Activated naive CD4-positive, alpha-beta T cell treated with anti-CD3 and anti-CD28 coated beads, Interleukin-2, amount 10 ng/mL, durations not matched to agents 7 days and 5 days (primary cell): ENCODE data around the gene ECM2.

Experiments
- CTCF ChIA-PET: fragments of 350-600 bp; sonication (Branson Sonifier 250); formaldehyde crosslinking; loops from one replicate; lab custom pipeline; 2021; ENCODE audit warnings: antibody characterized with exemption; lab: Charles Lee
- DNase-seq: peaks from one replicate; pipeline ENCODE4 v3.0.0-alpha.2; 2020
- H3K27ac Mint-ChIP-seq: one replicate; pipeline ENCODE4 v1.8.0; 2021; ENCODE audit warnings: mild to moderate bottlenecking, moderate library complexity, mixed read lengths
- H3K27me3 Mint-ChIP-seq: one replicate; pipeline ENCODE4 v1.8.0; 2021; ENCODE audit warnings: mild to moderate bottlenecking, mixed read lengths
- H3K36me3 Mint-ChIP-seq: one replicate; pipeline ENCODE4 v1.8.0; 2021; ENCODE audit warnings: mixed read lengths
- H3K4me1 Mint-ChIP-seq: one replicate; pipeline ENCODE4 v1.8.0; 2021; ENCODE audit warnings: mixed read lengths
- H3K4me3 Mint-ChIP-seq: one replicate; pipeline ENCODE4 v1.8.0; 2021; ENCODE audit warnings: mild to moderate bottlenecking, moderate library complexity, mixed read lengths
- H3K9me3 Mint-ChIP-seq: one replicate; pipeline ENCODE4 v1.8.0; 2021; ENCODE audit warnings: mixed read lengths

ECM2 gene

DNA sequence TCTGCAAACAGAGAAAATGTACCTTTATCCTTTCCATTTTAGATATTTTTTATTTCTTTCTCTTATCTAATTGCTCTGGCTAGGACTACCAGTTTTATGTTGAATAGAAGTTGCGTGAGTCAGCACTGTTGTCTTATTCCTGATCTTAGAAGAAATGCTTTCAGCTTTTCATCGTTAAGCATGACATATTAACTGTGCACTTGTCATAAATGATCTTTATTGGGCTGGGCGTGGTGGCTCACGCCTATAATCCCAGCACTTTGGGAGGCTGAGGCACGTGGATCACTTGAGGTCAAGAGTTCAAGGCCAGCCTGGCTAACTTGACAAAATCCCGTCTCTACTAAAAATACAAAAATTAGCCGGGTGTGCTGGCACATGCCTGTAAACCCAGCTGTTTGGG lies 8.2 kb upstream of the ECM2 start:
- Mint-ChIP-seq H3K36me3 (peaks cover 3% of the 10 kb centered on the region), H3K27me3 (no peaks in the 10 kb centered on the region), H3K4me3 (no peak overlapping the region), H3K27ac (no peak overlapping the region), H3K4me1 (no peaks in the 10 kb centered on the region), H3K9me3 (peaks cover 1% of the 10 kb centered on the region)
- DNase-seq = no peak
- CTCF ChIA-PET = no interaction called here

GRCh38 chr9:92538541-92538940 lies 2.8 kb upstream of the ECM2 start:
- no peaks in the 10 kb centered on the region for H3K9me3 Mint-ChIP-seq
- H3K27ac Mint-ChIP-seq = no peak overlapping the region
- H3K4me1 Mint-ChIP-seq = no peaks in the 10 kb centered on the region
- DNase-seq = no peak
- H3K36me3 Mint-ChIP-seq = no peaks in the 10 kb centered on the region
- H3K4me3 Mint-ChIP-seq = no peak overlapping the region
- H3K27me3 Mint-ChIP-seq = no peaks in the 10 kb centered on the region
- CTCF ChIA-PET = no interaction called here

- no peak overlapping the region for H3K27ac Mint-ChIP-seq
- no peaks in the 10 kb centered on the region for H3K36me3 Mint-ChIP-seq
- no peaks in the 10 kb centered on the region for H3K9me3 Mint-ChIP-seq
- DNase-seq = no peak
- H3K4me1 Mint-ChIP-seq = no peaks in the 10 kb centered on the region
- CTCF ChIA-PET = no interaction called here
- no peak overlapping the region for H3K4me3 Mint-ChIP-seq
- H3K27me3 Mint-ChIP-seq = no peaks in the 10 kb centered on the region
These were observed 1.1 kb downstream of the ECM2 start for GRCh38 chr9:92534674-92535073.

DNA sequence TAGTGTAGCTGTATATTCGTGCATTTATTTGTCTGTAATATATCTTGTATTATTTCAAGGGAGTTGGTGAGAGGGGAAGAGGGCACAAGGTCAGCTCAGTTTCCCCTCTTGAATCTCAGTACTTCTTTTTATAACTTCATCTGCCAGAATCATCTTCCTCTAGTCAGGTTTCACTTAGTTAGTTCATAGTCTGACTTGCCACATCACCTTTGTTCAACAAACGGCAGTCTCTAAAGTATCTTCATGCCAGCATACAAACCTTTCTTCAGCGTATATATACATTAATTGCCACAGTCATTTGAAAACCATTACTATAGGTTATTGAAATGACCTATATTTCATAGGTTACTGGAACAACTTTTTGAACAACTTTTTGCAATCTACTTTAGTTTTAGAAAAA lies 1.6 kb downstream of the ECM2 start:
- CTCF ChIA-PET = no interaction called here
- H3K36me3 Mint-ChIP-seq = no peaks in the 10 kb centered on the region
- H3K4me3 Mint-ChIP-seq = no peak overlapping the region
- no peak for DNase-seq
- no peaks in the 10 kb centered on the region for H3K27me3 Mint-ChIP-seq
- H3K27ac Mint-ChIP-seq = no peak overlapping the region
- H3K4me1 Mint-ChIP-seq = no peaks in the 10 kb centered on the region
- H3K9me3 Mint-ChIP-seq = no peaks in the 10 kb centered on the region

- Mint-ChIP-seq H3K36me3 (no peaks in the 10 kb centered on the region), H3K27ac (no peak overlapping the region), H3K4me1 (no peaks in the 10 kb centered on the region), H3K9me3 (no peaks in the 10 kb centered on the region), H3K4me3 (no peak overlapping the region), H3K27me3 (no peaks in the 10 kb centered on the region)
- CTCF ChIA-PET = no interaction called here
- no peak for DNase-seq
These were observed 4.9 kb downstream of the ECM2 start for GRCh38 chr9:92530893-92531292.

DNA sequence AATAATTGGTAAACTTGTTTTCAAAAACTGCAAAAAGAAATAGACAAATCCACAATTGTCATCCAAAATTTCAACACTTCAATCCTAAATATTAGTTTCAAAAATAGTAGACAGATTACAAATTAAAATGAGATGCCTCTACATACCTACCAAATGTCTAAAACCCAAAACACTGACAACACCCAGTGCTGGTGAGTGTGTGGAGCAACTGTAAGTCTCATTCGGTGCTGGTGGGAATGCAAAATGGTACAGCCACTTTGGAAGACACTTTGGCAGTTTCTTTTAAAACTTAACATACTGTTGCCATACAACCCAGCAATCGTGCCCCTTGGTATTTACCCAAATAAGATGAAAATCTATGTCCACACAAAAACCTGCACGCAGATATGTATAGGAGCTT lies 6.7 kb downstream of the ECM2 start:
- Mint-ChIP-seq H3K9me3 (no peaks in the 10 kb centered on the region), H3K36me3 (no peaks in the 10 kb centered on the region), H3K4me1 (no peaks in the 10 kb centered on the region), H3K27me3 (no peaks in the 10 kb centered on the region), H3K27ac (no peak overlapping the region), H3K4me3 (no peak overlapping the region)
- DNase-seq = no peak
- CTCF ChIA-PET = no interaction called here

DNA sequence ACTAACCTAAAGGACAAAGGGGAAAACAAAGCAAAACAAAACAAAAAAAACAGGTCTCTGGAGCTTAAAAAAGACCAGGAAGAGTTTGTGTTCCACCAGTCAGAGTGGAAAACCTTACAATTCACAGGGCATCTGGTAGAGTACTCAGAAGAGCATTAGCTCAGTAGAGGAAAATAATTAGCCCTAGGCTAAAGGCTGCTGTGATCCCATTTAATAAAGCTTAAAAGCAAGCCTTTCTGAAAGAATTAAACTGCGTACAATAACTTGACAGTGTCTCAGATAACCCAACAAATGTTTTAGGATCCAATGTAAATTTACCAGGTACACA lies 7.3 kb downstream of the ECM2 start:
- no peak for DNase-seq
- Mint-ChIP-seq H3K4me1 (no peaks in the 10 kb centered on the region), H3K27me3 (no peaks in the 10 kb centered on the region), H3K4me3 (no peak overlapping the region), H3K27ac (no peak overlapping the region), H3K9me3 (no peaks in the 10 kb centered on the region), H3K36me3 (no peaks in the 10 kb centered on the region)
- CTCF ChIA-PET = no interaction called here

DNA sequence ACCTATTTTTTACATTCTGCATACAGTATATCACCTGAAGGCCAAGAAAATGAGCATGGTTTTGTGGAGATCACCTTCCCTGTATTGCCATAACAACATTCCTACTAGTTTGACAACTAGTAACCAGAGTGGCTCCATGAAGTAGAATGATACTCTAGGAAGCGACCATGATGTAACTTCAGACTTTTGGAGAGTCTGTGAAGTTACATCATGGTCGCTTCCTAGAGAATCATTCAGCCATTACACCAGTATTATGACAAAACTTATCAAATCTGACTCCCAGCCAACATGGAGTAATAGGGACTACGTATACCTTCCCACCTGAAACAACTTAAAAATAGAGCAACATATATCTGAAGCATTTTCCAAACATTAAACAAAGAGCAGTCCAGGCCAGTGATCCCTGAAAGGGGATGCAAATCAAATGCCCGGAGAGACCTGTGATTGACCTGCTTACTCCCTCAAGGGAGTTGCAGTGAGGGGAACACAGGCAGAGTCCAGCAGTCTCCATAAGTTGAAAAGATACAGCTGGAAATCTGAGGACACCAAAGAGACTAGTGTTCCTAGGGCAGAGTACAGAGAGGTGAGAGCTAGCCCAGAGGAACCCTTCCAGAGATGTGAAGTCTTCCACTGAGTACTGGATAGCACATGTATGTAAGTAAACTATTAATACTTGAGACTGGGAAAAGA lies 7.8 kb downstream of the ECM2 start:
- no peak overlapping the region for H3K4me3 Mint-ChIP-seq
- H3K27ac Mint-ChIP-seq = no peak overlapping the region
- no peaks in the 10 kb centered on the region for H3K4me1 Mint-ChIP-seq
- CTCF ChIA-PET = no interaction called here
- H3K36me3 Mint-ChIP-seq = no peaks in the 10 kb centered on the region
- no peaks in the 10 kb centered on the region for H3K27me3 Mint-ChIP-seq
- H3K9me3 Mint-ChIP-seq = no peaks in the 10 kb centered on the region
- DNase-seq = no peak

- no peak overlapping the region for H3K4me3 Mint-ChIP-seq
- H3K27ac Mint-ChIP-seq = no peak overlapping the region
- H3K9me3 Mint-ChIP-seq = no peaks in the 10 kb centered on the region
- H3K27me3 Mint-ChIP-seq = no peaks in the 10 kb centered on the region
- CTCF ChIA-PET = no interaction called here
- DNase-seq = no peak
- no peaks in the 10 kb centered on the region for H3K4me1 Mint-ChIP-seq
- H3K36me3 Mint-ChIP-seq = no peaks in the 10 kb centered on the region
These were observed 8.4 kb downstream of the ECM2 start for GRCh38 chr9:92527291-92527828.

GRCh38 chr9:92525306-92525705 lies 10.5 kb downstream of the ECM2 start:
- H3K9me3 Mint-ChIP-seq = no peaks in the 10 kb centered on the region

DNA sequence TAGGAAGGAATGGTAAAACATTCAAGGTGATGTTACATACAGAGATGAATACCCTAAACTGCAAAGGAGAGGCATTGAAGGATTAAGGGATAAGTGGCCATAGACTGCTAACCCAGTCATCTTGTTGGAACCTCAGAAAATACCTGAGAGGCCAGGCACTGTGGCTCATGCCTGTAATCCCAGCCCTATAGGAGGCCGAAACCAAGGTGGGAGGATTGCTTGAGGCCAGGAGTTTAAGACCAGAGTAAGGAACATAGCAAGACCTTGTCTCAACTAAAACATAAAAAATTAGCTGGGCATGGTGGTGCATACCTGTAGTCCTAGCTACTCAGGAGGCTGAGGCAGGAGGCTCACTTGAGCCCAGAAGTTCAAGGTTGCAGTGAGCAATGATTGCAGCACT lies 10.9 kb downstream of the ECM2 start:
- CTCF ChIA-PET = no interaction called here

More at GRCh38 chr9:92525306-92525705, 10.5 kb downstream of the ECM2 start:
- H3K27ac Mint-ChIP-seq = no peak overlapping the region
- no peak for DNase-seq
- H3K4me1 Mint-ChIP-seq = no peaks in the 10 kb centered on the region
- H3K36me3 Mint-ChIP-seq = no peaks in the 10 kb centered on the region
- H3K27me3 Mint-ChIP-seq = no peaks in the 10 kb centered on the region
- H3K4me3 Mint-ChIP-seq = no peak overlapping the region
- CTCF ChIA-PET = no interaction called here

DNA sequence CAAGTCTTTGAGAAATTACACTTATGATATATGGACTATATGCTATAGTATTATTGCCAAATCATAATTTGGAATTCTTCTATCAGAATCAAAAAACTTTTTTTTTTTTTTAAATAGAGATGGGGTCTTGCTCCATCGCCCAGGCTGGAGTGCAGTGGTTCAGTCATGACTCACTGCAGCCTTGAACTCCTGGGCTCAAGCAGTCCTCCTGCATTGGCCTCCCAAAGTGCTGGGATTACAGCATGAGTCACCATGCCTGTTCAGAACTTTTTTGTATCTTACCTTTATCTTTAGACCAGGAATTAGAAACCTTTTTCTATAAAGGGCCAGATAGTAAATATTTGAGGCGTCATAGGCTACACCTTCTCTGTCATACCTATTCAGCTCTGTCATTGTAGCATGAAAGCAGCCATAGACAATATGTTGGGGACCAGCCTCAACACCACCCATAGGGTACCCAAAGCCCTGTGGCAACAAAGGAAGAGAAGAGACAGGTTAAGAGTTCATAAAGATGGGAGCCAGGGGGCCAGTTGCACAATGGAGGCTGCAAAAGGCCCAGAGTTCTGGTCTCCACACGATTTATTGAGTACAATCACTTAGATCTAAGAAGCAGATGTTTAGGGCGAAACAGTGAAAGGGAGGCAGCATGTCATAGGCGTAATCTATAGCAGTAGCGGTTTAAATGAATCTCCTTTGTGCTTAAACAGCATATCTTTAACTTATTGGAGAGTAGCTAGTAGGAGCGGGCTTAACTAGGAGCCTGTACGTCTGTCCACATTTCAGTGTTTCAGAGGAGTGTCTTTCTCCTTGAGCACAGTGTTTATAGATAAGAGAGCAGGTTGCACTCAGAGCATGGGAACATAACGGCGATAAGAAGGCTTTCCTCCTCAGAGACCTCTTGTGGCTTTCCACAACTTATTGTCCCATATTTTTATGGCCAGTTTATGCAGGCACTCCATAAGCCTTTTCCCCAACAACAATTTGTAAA lies 12.5 kb downstream of the ECM2 start:
- no peak overlapping the region for H3K27ac Mint-ChIP-seq
- no peaks in the 10 kb centered on the region for H3K36me3 Mint-ChIP-seq
- DNase-seq = no peak
- H3K9me3 Mint-ChIP-seq = no peaks in the 10 kb centered on the region
- H3K4me1 Mint-ChIP-seq = no peaks in the 10 kb centered on the region
- H3K27me3 Mint-ChIP-seq = no peaks in the 10 kb centered on the region
- no peak overlapping the region for H3K4me3 Mint-ChIP-seq
- CTCF ChIA-PET = no interaction called here

More for the DNA sequence above, 10.9 kb downstream of the ECM2 start:
- H3K27ac Mint-ChIP-seq = no peak overlapping the region
- H3K4me3 Mint-ChIP-seq = no peak overlapping the region
- DNase-seq = no peak
- no peaks in the 10 kb centered on the region for H3K4me1 Mint-ChIP-seq
- H3K9me3 Mint-ChIP-seq = no peaks in the 10 kb centered on the region
- H3K36me3 Mint-ChIP-seq = no peaks in the 10 kb centered on the region
- H3K27me3 Mint-ChIP-seq = no peaks in the 10 kb centered on the region

DNA sequence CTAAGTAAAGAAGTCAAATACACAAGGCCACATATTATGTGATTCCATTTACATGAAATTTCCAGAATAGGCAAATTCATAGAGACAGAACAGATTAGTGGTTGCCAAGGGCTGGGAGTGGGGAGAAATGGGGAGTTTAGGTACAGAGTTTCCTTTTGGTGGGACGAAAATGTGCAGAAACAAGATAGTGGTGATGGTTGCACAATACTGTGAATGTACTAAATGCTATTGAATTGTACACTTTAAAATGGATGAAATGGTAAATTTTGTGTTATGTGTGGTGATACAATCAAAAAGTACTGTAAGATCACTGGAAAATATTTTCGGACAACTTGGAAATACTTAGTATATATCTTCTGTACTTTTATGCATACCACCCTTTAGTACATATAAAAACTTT lies 15.0 kb downstream of the ECM2 start:
- Mint-ChIP-seq H3K27ac (no peak overlapping the region), H3K9me3 (no peaks in the 10 kb centered on the region), H3K4me3 (no peak overlapping the region), H3K4me1 (no peaks in the 10 kb centered on the region), H3K27me3 (no peaks in the 10 kb centered on the region), H3K36me3 (no peaks in the 10 kb centered on the region)
- CTCF ChIA-PET = no interaction called here
- DNase-seq = no peak

DNA sequence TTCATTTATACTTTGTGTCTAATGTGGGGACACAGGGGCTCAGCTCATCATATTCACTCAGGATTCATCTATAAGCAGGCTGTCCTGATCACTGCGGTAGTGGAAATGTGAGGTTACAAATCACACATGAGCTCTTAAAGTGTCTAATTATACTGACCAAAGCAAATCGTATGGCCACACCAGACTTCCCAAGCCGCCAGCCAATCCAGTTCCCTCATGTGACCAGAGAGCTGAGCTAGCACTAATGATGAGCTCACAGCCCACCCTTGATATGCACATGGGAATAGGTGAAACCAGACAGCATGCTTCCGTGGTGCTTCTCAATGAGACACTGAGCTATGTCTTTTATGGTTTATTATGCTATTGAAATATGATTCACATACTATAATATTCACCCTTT lies 17.6 kb downstream of the ECM2 start:
- no peaks in the 10 kb centered on the region for H3K4me1 Mint-ChIP-seq
- H3K36me3 Mint-ChIP-seq = no peaks in the 10 kb centered on the region
- no peaks in the 10 kb centered on the region for H3K27me3 Mint-ChIP-seq
- no peak overlapping the region for H3K27ac Mint-ChIP-seq
- CTCF ChIA-PET = no interaction called here
- no peak for DNase-seq
- H3K4me3 Mint-ChIP-seq = no peak overlapping the region
- no peaks in the 10 kb centered on the region for H3K9me3 Mint-ChIP-seq

DNA sequence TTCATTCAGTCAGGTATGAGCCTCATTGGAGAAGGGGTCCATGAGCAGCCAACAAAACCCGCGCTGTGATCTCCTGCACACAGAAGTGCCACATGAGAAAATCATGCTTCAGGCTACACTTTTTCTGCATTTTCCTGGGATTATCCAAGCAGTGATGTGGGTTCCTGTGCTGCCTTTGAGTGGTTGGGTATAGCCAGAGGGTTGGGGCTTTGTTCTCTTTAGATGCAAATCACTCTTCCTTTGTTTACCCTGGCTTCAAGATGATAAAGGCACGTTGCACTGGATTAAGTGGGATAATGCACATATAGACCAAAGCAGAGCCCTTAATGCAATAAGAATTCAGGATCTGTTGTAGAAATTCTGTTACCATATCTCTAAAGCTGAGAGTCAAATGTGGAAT lies 18.7 kb downstream of the ECM2 start:
- CTCF ChIA-PET = no interaction called here
- H3K27ac Mint-ChIP-seq = no peak overlapping the region
- H3K4me1 Mint-ChIP-seq = no peaks in the 10 kb centered on the region
- H3K36me3 Mint-ChIP-seq = no peaks in the 10 kb centered on the region
- no peak for DNase-seq
- no peaks in the 10 kb centered on the region for H3K27me3 Mint-ChIP-seq
- no peak overlapping the region for H3K4me3 Mint-ChIP-seq
- no peaks in the 10 kb centered on the region for H3K9me3 Mint-ChIP-seq
